HCT116 (cell line): ENCODE data around the gene VSX1. TPM values are rescaled to one million over a fixed set of nuclear protein-coding genes. Genes with fewer than 3 reads are reported as not detected.

Source experiments
- ATAC-seq: fragments of 200-7000 bp; cut with Tn5 transposase; 2 replicates; pipeline ENCODE4 v1.9.1; 2020; ENCODE audit warnings: mild to moderate bottlenecking, moderate library complexity
- BruUV-seq: library from RNA; stranded (reverse); fragments of 400-500 nt; replicated peaks from 2 replicates; lab custom pipeline; 2021; lab: Mats Ljungman, UMichigan
- CTCF ChIA-PET: fragments of 300-600 bp; sonication (Branson Sonifier 250); formaldehyde crosslinking; loops from one replicate; lab custom pipeline; 2021; ENCODE audit warnings: antibody characterized with exemption; lab: Charles Lee
- POLR2A ChIA-PET: fragments of 300-600, 350-600 bp; sonication (Branson Sonifier 250); formaldehyde crosslinking; loops from one replicate; lab custom pipeline; 2021; ENCODE audit warnings: antibody characterized with exemption; lab: Charles Lee
- RAD21 ChIA-PET, 2 experiments: fragments of 300-600 bp; sonication (Branson Sonifier 250); formaldehyde crosslinking; loops; one replicate each; lab custom pipeline; 2023; ENCODE audit warnings: low total read pairs in 2 of 2; ENCODE audit not compliant: uncharacterized antibody in 2 of 2, unreplicated experiment in 2 of 2, low non-redundant PET in 1 of 2; lab: Charles Lee
- DNase-seq: peaks from one replicate; pipeline ENCODE4 v3.0.0-alpha.2; 2010; ENCODE audit warnings: low read depth, low spot score
- H2AFZ ChIP-seq: fragments of 200-600 bp; shearing (Covaris generic), sonication (generic); 2 replicates; pipeline ENCODE4 v1.6.1; 2017; ENCODE audit warnings: low read depth, mixed run types, mixed read lengths, antibody characterized with exemption, low read length; ENCODE audit not compliant: poor library complexity, severe bottlenecking
- H3K27ac ChIP-seq: 2 replicates; pipeline ENCODE4 v1.5.1; 2012; ENCODE audit warnings: low read depth, low read length
- H3K27me3 ChIP-seq: fragments of 200-600 bp; sonication (generic); 2 replicates; pipeline ENCODE4 v1.6.1; 2016; ENCODE audit warnings: mixed run types, low read length, mixed read lengths; ENCODE audit not compliant: insufficient read depth
- H3K36me3 ChIP-seq, 2 experiments: fragments of 200-500 bp in 1 of 2; fragments of 200-600 bp in 1 of 2; sonication (Bioruptor generic) in 1 of 2; sonication (generic) in 1 of 2; 2 replicates each; pipeline versions ENCODE4 v1.5.1 to v1.6.1; 2014 to 2016; ENCODE audit warnings: low read length in 2 of 2, inconsistent platforms in 1 of 2, mixed read lengths in 1 of 2, mixed run types in 1 of 2; ENCODE audit not compliant: insufficient read depth in 2 of 2, control insufficient read depth in 1 of 2
- H3K4me1 ChIP-seq, 2 experiments: fragments of 200-600 bp in 1 of 2; sonication (generic) in 1 of 2; 2 replicates each; pipeline versions ENCODE4 v1.5.1 to v1.6.1; 2012 to 2017; ENCODE audit warnings: low read length in 2 of 2, inconsistent platforms in 1 of 2, mild to moderate bottlenecking in 1 of 2, mixed read lengths in 1 of 2, mixed run types in 1 of 2, moderate library complexity in 1 of 2; ENCODE audit not compliant: insufficient read depth in 2 of 2, control insufficient read depth in 1 of 2
- H3K4me2 ChIP-seq: fragments of 200-600 bp; sonication (generic); 2 replicates; pipeline ENCODE4 v1.6.1; 2017; ENCODE audit warnings: mixed run types, low read length, mixed read lengths
- H3K4me3 ChIP-seq, 2 experiments: fragments of 200-600 bp in 1 of 2; sonication (generic) in 1 of 2; replicated peaks in 1 of 2; 2 replicates each; pipeline ENCODE4 v1.5.1; 2011 to 2016; ENCODE audit warnings: low read length in 2 of 2, control low read depth in 1 of 2, low read depth in 1 of 2, mild to moderate bottlenecking in 1 of 2, mixed read lengths in 1 of 2, mixed run types in 1 of 2
- H3K79me2 ChIP-seq: fragments of 200-600 bp; sonication (generic); 2 replicates; pipeline ENCODE4 v1.6.1; 2017; ENCODE audit warnings: mild to moderate bottlenecking, mixed run types, low read length, moderate library complexity, mixed read lengths; ENCODE audit not compliant: insufficient read depth
- H3K9ac ChIP-seq: fragments of 200-600 bp; sonication (generic); 2 replicates; pipeline ENCODE4 v1.6.1; 2016; ENCODE audit warnings: low read length, mixed read lengths
- H3K9me2 ChIP-seq: fragments of 200-600 bp; sonication (generic), shearing (Covaris generic); 2 replicates; pipeline ENCODE4 v1.6.1; 2017; ENCODE audit warnings: mixed run types, mild to moderate bottlenecking, moderate library complexity; ENCODE audit not compliant: insufficient read depth
- H3K9me3 ChIP-seq, 2 experiments: fragments of 200-500 bp in 1 of 2; fragments of 200-600 bp in 1 of 2; sonication (Bioruptor generic) in 1 of 2; sonication (generic) in 1 of 2; 2 replicates each; pipeline ENCODE4 v1.6.1; 2014 to 2017; ENCODE audit warnings: low read length in 2 of 2, mixed read lengths in 2 of 2, inconsistent platforms in 1 of 2, low read depth in 1 of 2, mild to moderate bottlenecking in 1 of 2, mixed run types in 1 of 2, moderate library complexity in 1 of 2; ENCODE audit not compliant: control insufficient read depth in 1 of 2, insufficient read depth in 1 of 2
- H4K20me1 ChIP-seq: fragments of 200-600 bp; sonication (generic), shearing (Covaris generic); 2 replicates; pipeline ENCODE4 v1.6.1; 2017; ENCODE audit warnings: mixed run types, mild to moderate bottlenecking, moderate library complexity; ENCODE audit not compliant: insufficient read depth
- CBX3 ChIP-seq: IDR thresholded peaks from 2 replicates; pipeline ENCODE4 v1.6.1; 2012; ENCODE audit warnings: low read depth
- CEBPB ChIP-seq: IDR thresholded peaks from 2 replicates; pipeline ENCODE4 v1.6.1; 2012; ENCODE audit warnings: low read depth
- ELF1 ChIP-seq: IDR thresholded peaks from 2 replicates; pipeline ENCODE4 v1.6.1; 2012; ENCODE audit warnings: low read depth, borderline replicate concordance
- EZH2 ChIP-seq: fragments of 200-600 bp; sonication (generic); IDR thresholded peaks from 2 replicates; pipeline ENCODE4 v1.6.1; 2017; ENCODE audit warnings: antibody characterized with exemption, mixed run types
- FOSL1 ChIP-seq: IDR thresholded peaks from 2 replicates; pipeline ENCODE4 v1.6.1; 2012; ENCODE audit warnings: low read depth
- JUND ChIP-seq: IDR thresholded peaks from 2 replicates; pipeline ENCODE4 v1.6.1; 2012
- POLR2A ChIP-seq: IDR thresholded peaks from 2 replicates; pipeline ENCODE4 v1.7.0; 2011; ENCODE audit warnings: borderline replicate concordance; ENCODE audit not compliant: insufficient read depth, insufficient read length; ENCODE audit errors: extremely low read depth
- POLR2AphosphoS5 ChIP-seq: IDR thresholded peaks from 2 replicates; pipeline ENCODE4 v1.6.1; 2011; ENCODE audit warnings: mild to moderate bottlenecking, low read depth, low read length, moderate library complexity
- SRF ChIP-seq: IDR thresholded peaks from 2 replicates; pipeline ENCODE4 v1.6.1; 2012; ENCODE audit warnings: low read depth
- YY1 ChIP-seq: IDR thresholded peaks from 2 replicates; pipeline ENCODE4 v1.6.1; 2011; ENCODE audit warnings: low read length, low read depth, moderate library complexity, mild to moderate bottlenecking; ENCODE audit not compliant: insufficient replicate concordance; ENCODE audit errors: extremely low read depth
- intact Hi-C: fragments of 100-400 bp; cut with micrococcal nuclease; formaldehyde crosslinking; loops from 2 replicates; pipeline ENCODE4 v1.10.0; 2022
- total RNA-seq: library from RNA; stranded (reverse); gene quantifications from one replicate; pipeline ENCODE4 v1.2.1, GENCODE V29; 2021; ENCODE audit not compliant: unreplicated experiment
- TF ChIP-seq, protein P1 (sequence below): IDR thresholded peaks from 2 replicates; pipeline ENCODE4 v1.6.1; 2012
- TF ChIP-seq, protein P2 (sequence below): IDR thresholded peaks from 2 replicates; pipeline ENCODE4 v1.6.1; 2012; ENCODE audit warnings: low read depth
- TF ChIP-seq, protein P3 (sequence below), 3 experiments: fragments of 200-600 bp in 1 of 3; sonication (generic) in 1 of 3; IDR thresholded peaks in 2 of 3; conservative IDR thresholded peaks in 1 of 3; 2 replicates each; pipeline ENCODE4 v1.5.1; 2012 to 2017; ENCODE audit warnings: low read depth in 2 of 3, low read length in 2 of 3, antibody characterized with exemption in 1 of 3, borderline replicate concordance in 1 of 3, control low read depth in 1 of 3, mild to moderate bottlenecking in 1 of 3, mixed read lengths in 1 of 3, mixed run types in 1 of 3, moderate library complexity in 1 of 3; ENCODE audit not compliant: insufficient read depth in 1 of 3

Gene VSX1
- total RNA-seq, 1 experiment from 2014 or later, result not detected

DNA sequence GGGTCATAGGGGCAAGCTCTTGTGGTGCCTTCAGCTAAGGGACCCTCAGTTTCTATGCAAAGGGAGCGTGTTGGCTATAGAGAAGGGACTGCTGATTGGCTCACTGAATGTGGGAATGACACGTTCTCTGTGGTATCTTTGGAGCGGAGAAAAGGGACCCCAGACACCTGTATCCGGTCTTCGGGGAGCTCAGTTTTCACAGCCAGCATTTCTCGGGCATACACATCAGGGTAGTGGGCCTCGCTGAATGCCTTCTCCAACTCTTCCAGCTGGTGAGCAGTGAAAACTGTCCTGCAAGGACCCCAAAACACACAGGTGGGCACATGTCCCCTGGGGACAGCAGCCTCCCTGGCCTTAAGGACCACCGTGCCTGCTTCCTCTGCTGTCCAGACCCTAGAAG lies 3.3 kb downstream of the VSX1 start:
- POLR2A ChIA-PET, result no interaction called here
- Histone ChIP-seq H2AFZ (no peak overlapping the region), H3K9me2 (no peaks in the 10 kb centered on the region), H3K79me2 (no peaks in the 10 kb centered on the region)
- CTCF ChIA-PET, result interaction anchor here (0.8 kb wide), 1 partner anchor 85 kb away, joined by 3 read pairs; no protein-coding TSS in a partner anchor
- TF ChIP-seq POLR2AphosphoS5 (no peak), FOSL1 (no peak), ELF1 (no peak), CEBPB (no peak), SRF (no peak), POLR2A (no peak), YY1 (no peak), JUND (no peak), CBX3 (no peak), EZH2 (no peak)
- TF ChIP-seq, protein P1, sequence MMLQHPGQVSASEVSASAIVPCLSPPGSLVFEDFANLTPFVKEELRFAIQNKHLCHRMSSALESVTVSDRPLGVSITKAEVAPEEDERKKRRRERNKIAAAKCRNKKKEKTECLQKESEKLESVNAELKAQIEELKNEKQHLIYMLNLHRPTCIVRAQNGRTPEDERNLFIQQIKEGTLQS, result no peak
- TF ChIP-seq, protein P2, sequence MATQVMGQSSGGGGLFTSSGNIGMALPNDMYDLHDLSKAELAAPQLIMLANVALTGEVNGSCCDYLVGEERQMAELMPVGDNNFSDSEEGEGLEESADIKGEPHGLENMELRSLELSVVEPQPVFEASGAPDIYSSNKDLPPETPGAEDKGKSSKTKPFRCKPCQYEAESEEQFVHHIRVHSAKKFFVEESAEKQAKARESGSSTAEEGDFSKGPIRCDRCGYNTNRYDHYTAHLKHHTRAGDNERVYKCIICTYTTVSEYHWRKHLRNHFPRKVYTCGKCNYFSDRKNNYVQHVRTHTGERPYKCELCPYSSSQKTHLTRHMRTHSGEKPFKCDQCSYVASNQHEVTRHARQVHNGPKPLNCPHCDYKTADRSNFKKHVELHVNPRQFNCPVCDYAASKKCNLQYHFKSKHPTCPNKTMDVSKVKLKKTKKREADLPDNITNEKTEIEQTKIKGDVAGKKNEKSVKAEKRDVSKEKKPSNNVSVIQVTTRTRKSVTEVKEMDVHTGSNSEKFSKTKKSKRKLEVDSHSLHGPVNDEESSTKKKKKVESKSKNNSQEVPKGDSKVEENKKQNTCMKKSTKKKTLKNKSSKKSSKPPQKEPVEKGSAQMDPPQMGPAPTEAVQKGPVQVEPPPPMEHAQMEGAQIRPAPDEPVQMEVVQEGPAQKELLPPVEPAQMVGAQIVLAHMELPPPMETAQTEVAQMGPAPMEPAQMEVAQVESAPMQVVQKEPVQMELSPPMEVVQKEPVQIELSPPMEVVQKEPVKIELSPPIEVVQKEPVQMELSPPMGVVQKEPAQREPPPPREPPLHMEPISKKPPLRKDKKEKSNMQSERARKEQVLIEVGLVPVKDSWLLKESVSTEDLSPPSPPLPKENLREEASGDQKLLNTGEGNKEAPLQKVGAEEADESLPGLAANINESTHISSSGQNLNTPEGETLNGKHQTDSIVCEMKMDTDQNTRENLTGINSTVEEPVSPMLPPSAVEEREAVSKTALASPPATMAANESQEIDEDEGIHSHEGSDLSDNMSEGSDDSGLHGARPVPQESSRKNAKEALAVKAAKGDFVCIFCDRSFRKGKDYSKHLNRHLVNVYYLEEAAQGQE, result no peak
- TF ChIP-seq, protein P3, sequence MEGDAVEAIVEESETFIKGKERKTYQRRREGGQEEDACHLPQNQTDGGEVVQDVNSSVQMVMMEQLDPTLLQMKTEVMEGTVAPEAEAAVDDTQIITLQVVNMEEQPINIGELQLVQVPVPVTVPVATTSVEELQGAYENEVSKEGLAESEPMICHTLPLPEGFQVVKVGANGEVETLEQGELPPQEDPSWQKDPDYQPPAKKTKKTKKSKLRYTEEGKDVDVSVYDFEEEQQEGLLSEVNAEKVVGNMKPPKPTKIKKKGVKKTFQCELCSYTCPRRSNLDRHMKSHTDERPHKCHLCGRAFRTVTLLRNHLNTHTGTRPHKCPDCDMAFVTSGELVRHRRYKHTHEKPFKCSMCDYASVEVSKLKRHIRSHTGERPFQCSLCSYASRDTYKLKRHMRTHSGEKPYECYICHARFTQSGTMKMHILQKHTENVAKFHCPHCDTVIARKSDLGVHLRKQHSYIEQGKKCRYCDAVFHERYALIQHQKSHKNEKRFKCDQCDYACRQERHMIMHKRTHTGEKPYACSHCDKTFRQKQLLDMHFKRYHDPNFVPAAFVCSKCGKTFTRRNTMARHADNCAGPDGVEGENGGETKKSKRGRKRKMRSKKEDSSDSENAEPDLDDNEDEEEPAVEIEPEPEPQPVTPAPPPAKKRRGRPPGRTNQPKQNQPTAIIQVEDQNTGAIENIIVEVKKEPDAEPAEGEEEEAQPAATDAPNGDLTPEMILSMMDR (IDR thresholded peaks at IDR 0.05 in 2 of 3, conservative IDR thresholded peaks at IDR 0.05 in 1 of 3; ENCODE audit: borderline replicate concordance in 1 of 3, insufficient read depth in 1 of 3, low read depth in 2 of 3, low read length in 2 of 3), result no peak
- TF ChIP-seq, all 23 proteins: peak for 0
- H3K27ac ChIP-seq, result no peak overlapping the region
- no peak overlapping the region for H3K4me3 ChIP-seq
- DNase-seq, result no peak
- RAD21 ChIA-PET, result no interaction called here
- no TSS peak for BruUV-seq
- no peak for ATAC-seq
- intact Hi-C loops, result no loop called here
- H3K4me1 ChIP-seq, result peaks cover 17 to 21% of the 10 kb centered on the region in 2 experiments
- peaks cover 31% of the 10 kb centered on the region for H3K27me3 ChIP-seq
- no peaks in the 10 kb centered on the region for H3K36me3 ChIP-seq
- no peak overlapping the region for H3K9ac ChIP-seq
- no peak overlapping the region for H3K4me2 ChIP-seq
- H4K20me1 ChIP-seq, result no peaks in the 10 kb centered on the region; the same call in 1 of the 2 replicates
- no peaks in the 10 kb centered on the region for H3K9me3 ChIP-seq
